CD14-positive monocyte (primary cell): ENCODE data around the gene GLCE. TPM values are rescaled to one million over a fixed set of nuclear protein-coding genes. Genes with fewer than 3 reads are reported as not detected.

Experiments used
- DNase-seq, 3 donors: peaks; one replicate each; pipeline ENCODE4 v3.0.0-alpha.2; 2011 to 2022
- H2AFZ ChIP-seq: 2 replicates; pipeline ENCODE4 v1.6.0; 2012; ENCODE audit warnings: mild to moderate bottlenecking, low read depth, low read length, inconsistent platforms; ENCODE audit not compliant: insufficient read depth, poor library complexity, severe bottlenecking
- H3K27ac ChIP-seq, 2 donors: 1 replicate in 1 of 2; 2 replicates in 1 of 2; pipeline ENCODE4 v1.5.1; 2012 to 2013; ENCODE audit warnings: low read length in 2 of 2, control low read depth in 1 of 2, inconsistent platforms in 1 of 2, low read depth in 1 of 2, mild to moderate bottlenecking in 1 of 2
- H3K27me3 ChIP-seq, 2 donors: one replicate each; pipeline versions ENCODE4 v1.6.0 to v1.6.1; 2011 to 2013; ENCODE audit warnings: low read length in 2 of 2; ENCODE audit not compliant: control insufficient read depth in 2 of 2, insufficient read depth in 2 of 2
- H3K36me3 ChIP-seq, 2 donors: replicated peaks in 1 of 2; 1 replicate in 1 of 2; 2 replicates in 1 of 2; pipeline versions ENCODE4 v1.5.1 to v1.6.1; 2012 to 2013; ENCODE audit warnings: low read length in 2 of 2, control low read depth in 1 of 2, inconsistent platforms in 1 of 2, mild to moderate bottlenecking in 1 of 2; ENCODE audit not compliant: insufficient read depth in 2 of 2, control insufficient read depth in 1 of 2
- H3K4me1 ChIP-seq, 2 donors: 1 replicate in 1 of 2; 2 replicates in 1 of 2; pipeline versions ENCODE4 v1.5.1 to v1.6.1; 2012 to 2013; ENCODE audit warnings: low read length in 2 of 2, control low read depth in 1 of 2, inconsistent platforms in 1 of 2, mild to moderate bottlenecking in 1 of 2, moderate library complexity in 1 of 2; ENCODE audit not compliant: insufficient read depth in 2 of 2, control insufficient read depth in 1 of 2
- H3K4me2 ChIP-seq: replicated peaks from 2 replicates; pipeline ENCODE3; 2012; ENCODE audit warnings: low read length, moderate library complexity, mild to moderate bottlenecking; ENCODE audit not compliant: poor library complexity, severe bottlenecking; ENCODE audit errors: extremely low read depth
- H3K4me3 ChIP-seq, 3 experiments: fragments of 200-600 bp in 1 of 3; sonication (generic) in 1 of 3; replicated peaks in 1 of 3; 1 replicate in 2 of 3; 2 replicates in 1 of 3; pipeline ENCODE4 v1.5.1; 2011 to 2013; ENCODE audit warnings: low read length in 3 of 3, mild to moderate bottlenecking in 3 of 3, control low read depth in 2 of 3, low read depth in 2 of 3, inconsistent platforms in 1 of 3, moderate library complexity in 1 of 3
- H3K79me2 ChIP-seq: 2 replicates; pipeline ENCODE4 v1.6.0; 2012; ENCODE audit warnings: mild to moderate bottlenecking, control low read depth, inconsistent platforms, low read length, moderate library complexity; ENCODE audit not compliant: insufficient read depth
- H3K9ac ChIP-seq: 2 replicates; pipeline ENCODE4 v1.6.0; 2017; ENCODE audit warnings: low read length, mild to moderate bottlenecking; ENCODE audit not compliant: insufficient read depth, poor library complexity, severe bottlenecking
- H3K9me3 ChIP-seq, 2 donors: replicated peaks in 1 of 2; 1 replicate in 1 of 2; 2 replicates in 1 of 2; pipeline versions ENCODE4 v1.5.1 to v1.6.1; 2012 to 2013; ENCODE audit warnings: low read length in 2 of 2, control low read depth in 1 of 2; ENCODE audit not compliant: control insufficient read depth in 1 of 2, insufficient read depth in 1 of 2
- H4K20me1 ChIP-seq: 2 replicates; pipeline ENCODE4 v1.6.0; 2012; ENCODE audit warnings: mild to moderate bottlenecking, low read length, control low read depth, moderate library complexity; ENCODE audit not compliant: insufficient read depth
- H3K27ac Mint-ChIP-seq, 7 donors: one replicate each; pipeline ENCODE4 v1.8.0; 2020; ENCODE audit warnings: mild to moderate bottlenecking in 7 of 7, mixed read lengths in 7 of 7, moderate library complexity in 6 of 7, inconsistent platforms in 2 of 7
- H3K27me3 Mint-ChIP-seq, 3 donors: one replicate each; pipeline ENCODE4 v1.8.0; 2021 to 2022; ENCODE audit warnings: low read depth in 3 of 3, mild to moderate bottlenecking in 3 of 3, mixed read lengths in 3 of 3, moderate library complexity in 3 of 3, inconsistent platforms in 1 of 3
- H3K36me3 Mint-ChIP-seq, 2 donors: one replicate each; pipeline ENCODE4 v1.8.0; 2020; ENCODE audit warnings: mixed read lengths in 2 of 2, inconsistent platforms in 1 of 2, mild to moderate bottlenecking in 1 of 2
- H3K4me1 Mint-ChIP-seq: one replicate; pipeline ENCODE4 v1.8.0; 2020; ENCODE audit warnings: mild to moderate bottlenecking, mixed read lengths
- H3K4me3 Mint-ChIP-seq, 2 donors: one replicate each; pipeline ENCODE4 v1.8.0; 2020; ENCODE audit warnings: mild to moderate bottlenecking in 2 of 2, mixed read lengths in 2 of 2, moderate library complexity in 1 of 2
- H3K9me3 Mint-ChIP-seq, 7 donors: one replicate each; pipeline ENCODE4 v1.8.0; 2020 to 2022; ENCODE audit warnings: mixed read lengths in 7 of 7, mild to moderate bottlenecking in 6 of 7, moderate library complexity in 6 of 7, inconsistent platforms in 2 of 7
- CTCF ChIP-seq: fragments of 200-600 bp; IDR thresholded peaks from one replicate; pipeline ENCODE4 v1.8.0; 2022; ENCODE audit warnings: antibody characterized with exemption, mild to moderate bottlenecking
- WGBS: methylation state at CpG from one replicate; pipeline ENCODE4 v1.1.5; 2013; ENCODE audit warnings: missing lambda C conversion rate; ENCODE audit not compliant: insufficient coverage; 5-methylcytosine and 5-hydroxymethylcytosine counted together
- intact Hi-C, 2 donors: fragments of 100-400 bp; cut with micrococcal nuclease; formaldehyde crosslinking; loops; one replicate each; pipeline versions ENCODE4 v1.15.0 to v1.15.1; 2023
- polyA plus RNA-seq, 3 donors: library from polyadenylated mRNA; depleted of rRNA in 1 of 3; unstranded in 2 of 3; stranded (reverse) in 1 of 3; fragments of 300-500 nt in 2 of 3; fragments of >200 nt in 1 of 3; fragmentation: Illumina TruSeq in 2 of 3; gene quantifications; 1 replicate in 2 of 3; 2 replicates in 1 of 3; pipeline ENCODE4 v1.2.3, GENCODE V29; 2012 to 2021

Gene GLCE
- polyA plus RNA-seq, 3 donors = 11.0 to 24.3 (median 24.0) TPM

- Histone ChIP-seq H2AFZ (peak overlapping the region; percentile 60), H3K27me3 (no peaks in the 10 kb centered on the region), H3K9ac (peak overlapping the region; percentile 45), H3K4me1 (peaks cover 52 to 62% of the 10 kb centered on the region in 2 donors), H3K27ac (peak overlapping the region; percentile 81), H4K20me1 (no peaks in the 10 kb centered on the region), H3K9me3 (no peaks in the 10 kb centered on the region), H3K36me3 (no peaks in the 10 kb centered on the region), H3K4me2 (peak overlapping the region; percentile 71), H3K4me3 (peak overlapping the region in 1 of 3 experiments; percentile 64), H3K79me2 (no peaks in the 10 kb centered on the region)
- H3K27ac Mint-ChIP-seq = peak overlapping the region; percentile 88 to 97 (median 93)
- H3K4me3 Mint-ChIP-seq = peak overlapping the region; percentile 61 to 82
- peaks cover 1 to 2% (median 2%) of the 10 kb centered on the region in 3 donors for H3K27me3 Mint-ChIP-seq
- peak; percentile 63 to 77 (median 71) for DNase-seq
- no peaks in the 10 kb centered on the region for H3K9me3 Mint-ChIP-seq
- peaks cover 73% of the 10 kb centered on the region for H3K4me1 Mint-ChIP-seq
- no peaks in the 10 kb centered on the region for H3K36me3 Mint-ChIP-seq
- WGBS = 31% methylated on average over 5 of the region's 7 CpGs
- intact Hi-C loops = no loop called here
- TF ChIP-seq CTCF = no peak
Observed at GRCh38 chr15:69131362-69132220, 28.8 kb upstream of the GLCE start.

- peak overlapping the region; percentile 60 for H2AFZ ChIP-seq
- peak overlapping the region; percentile 71 for H3K4me2 ChIP-seq
- peak overlapping the region; percentile 88 to 97 (median 93) for H3K27ac Mint-ChIP-seq
- H3K4me1 Mint-ChIP-seq = peaks cover 67% of the 10 kb centered on the region
- DNase-seq = no peak
- no CpG with 5 or more reads among the region's 4 CpGs for WGBS
- peak overlapping the region; percentile 61 to 82 for H3K4me3 Mint-ChIP-seq
- no peaks in the 10 kb centered on the region for H3K27me3 ChIP-seq
- H3K9ac ChIP-seq = peak overlapping the region; percentile 45
- H3K4me1 ChIP-seq = peaks cover 49 to 58% of the 10 kb centered on the region in 2 donors
- peaks cover 2 to 4% (median 2%) of the 10 kb centered on the region in 3 donors for H3K27me3 Mint-ChIP-seq
- H3K79me2 ChIP-seq = no peaks in the 10 kb centered on the region
- no peaks in the 10 kb centered on the region for H3K9me3 Mint-ChIP-seq
- peak overlapping the region in 1 of 3 experiments; percentile 64 for H3K4me3 ChIP-seq
- no peaks in the 10 kb centered on the region for H3K9me3 ChIP-seq
- H3K27ac ChIP-seq = peak overlapping the region; percentile 81
- H4K20me1 ChIP-seq = no peaks in the 10 kb centered on the region
- intact Hi-C loops = no loop called here
- no peaks in the 10 kb centered on the region for H3K36me3 ChIP-seq
- TF ChIP-seq CTCF = no peak
- no peaks in the 10 kb centered on the region for H3K36me3 Mint-ChIP-seq
Observed at GRCh38 chr15:69132430-69132829, 28.0 kb upstream of the GLCE start.
